Ovary (tissue), 9 donors: Measurements from ENCODE around the gene ST6GALNAC3. TPM values are rescaled to one million over a fixed set of nuclear protein-coding genes. Genes with fewer than 3 reads are reported as not detected.

Experiments used
- DNase-seq, 5 donors: peaks; one replicate each; pipeline ENCODE4 v3.0.0-alpha.2; 2019 to 2020
- H3K27ac ChIP-seq, 2 donors: fragments of 200-600 bp; one replicate each; pipeline versions ENCODE4 v1.5.1 to v1.8.0; 2019 to 2022
- H3K27me3 ChIP-seq: fragments of 200-600 bp; one replicate; pipeline ENCODE4 v1.8.0; 2022
- H3K36me3 ChIP-seq: fragments of 200-600 bp; sonication (generic); one replicate; pipeline ENCODE4 v1.5.1; 2019
- H3K4me1 ChIP-seq: one replicate; pipeline ENCODE4 v1.8.1; 2013; ENCODE audit warnings: mild to moderate bottlenecking, moderate library complexity; ENCODE audit not compliant: insufficient read depth
- H3K4me3 ChIP-seq: fragments of 200-600 bp; sonication (generic); one replicate; pipeline ENCODE4 v1.5.1; 2017
- H3K9me3 ChIP-seq, 2 donors: fragments of 200-600 bp in 1 of 2; sonication (generic) in 1 of 2; one replicate each; pipeline versions ENCODE4 v1.5.1 to v1.8.1; 2013 to 2019; ENCODE audit warnings: mild to moderate bottlenecking in 1 of 2, moderate library complexity in 1 of 2
- EP300 ChIP-seq: sonication (generic); formaldehyde crosslinking; IDR thresholded peaks from one replicate; pipeline ENCODE4 v1.6.1; 2017; ENCODE audit warnings: antibody characterized with exemption
- POLR2A ChIP-seq: fragments of 450-650 bp; IDR thresholded peaks from one replicate; pipeline ENCODE4 v1.6.1; 2017; ENCODE audit warnings: antibody characterized with exemption, mild to moderate bottlenecking, moderate library complexity
- WGBS, 3 donors: extraction: QIAGEN DNeasy Blood & Tissue Kit in 1 of 3; methylation state at CpG; one replicate each; pipeline versions ENCODE4 v1.1.5 to v1.1.7; 2013 to 2017; 5-methylcytosine and 5-hydroxymethylcytosine counted together
- intact Hi-C, 4 donors: fragments of 100-400 bp; cut with DNase I; formaldehyde crosslinking; loops; one replicate each; pipeline versions ENCODE4 v1.11.0 to v1.15.1; 2022 to 2023
- polyA plus RNA-seq, 2 donors: library from polyadenylated mRNA; stranded (reverse); fragments of 200-250 nt in 1 of 2; fragments of 350-450 nt in 1 of 2; fragmentation: Illumina TruSeq in 1 of 2; extraction: RNeasy Lipid Tissue Mini Kit (QIAGEN cat#74804) in 1 of 2; gene quantifications; one replicate each; pipeline ENCODE4 v1.2.3, GENCODE V29; 2013 to 2014
- total RNA-seq, 7 donors: library from RNA; depleted of rRNA in 2 of 7; stranded (reverse); fragments of >200 nt in 2 of 7; fragmentation: NEBNext Ultra II Directional in 3 of 7; extraction: Animal tissue kit (Norgen Biotek cat#: 25700) in 3 of 7; gene quantifications; one replicate each; pipeline versions ENCODE4 v1.1.0 to v1.2.4, GENCODE V29; 2016 to 2023
- TF ChIP-seq, protein P1 (sequence below), 3 donors: fragments of 450-650 bp in 2 of 3; fragments of 200-600 bp in 1 of 3; IDR thresholded peaks; one replicate each; pipeline versions ENCODE4 v1.5.1 to v1.8.0; 2016 to 2022; ENCODE audit warnings: antibody characterized with exemption in 3 of 3, mild to moderate bottlenecking in 1 of 3
- donor health status: DM: no; HTN: no; CAD: no; lungs with moderate emphysema.
- donor health status: DM: no; HTN: no; CAD: no.
- donor health status: Bipolar disorder and iron deficiency.
- donor health status: DM: yes; HTN: yes; CAD: no.
- donor health status: DM: no; HTN: no; CAD: no.
- donor health status: DM: yes; HTN: yes; CAD: no.

The ST6GALNAC3 gene
- total and polyA plus RNA-seq, 9 donors = 1.9 to 6.7 (median 4.0) TPM

DNA sequence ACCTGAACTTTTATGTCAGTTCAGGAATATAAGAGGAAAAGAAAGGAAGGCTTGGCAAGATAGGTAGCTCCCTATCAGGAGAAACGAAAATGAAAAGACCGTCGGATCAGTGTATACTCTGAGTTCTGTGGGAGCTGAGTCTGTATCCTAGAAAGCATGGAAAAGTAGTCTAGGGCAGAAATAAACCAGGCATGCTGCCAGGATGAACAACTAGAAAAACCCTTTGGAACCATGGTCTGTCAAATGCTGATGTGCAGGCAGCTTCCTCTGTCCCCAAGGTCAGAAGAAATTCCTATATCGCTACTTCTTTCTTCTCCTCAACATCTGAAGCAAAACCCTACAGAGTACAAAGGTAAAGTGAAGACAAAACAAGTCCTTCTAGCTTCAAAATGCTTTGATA is 268.8 kb downstream of the ST6GALNAC3 start:
- Histone ChIP-seq H3K27me3 (no peaks in the 10 kb centered on the region), H3K4me1 (no peaks in the 10 kb centered on the region), H3K4me3 (no peak overlapping the region), H3K9me3 (no peaks in the 10 kb centered on the region), H3K36me3 (no peaks in the 10 kb centered on the region), H3K27ac (no peak overlapping the region)
- no peak for DNase-seq
- TF ChIP-seq, protein P1, sequence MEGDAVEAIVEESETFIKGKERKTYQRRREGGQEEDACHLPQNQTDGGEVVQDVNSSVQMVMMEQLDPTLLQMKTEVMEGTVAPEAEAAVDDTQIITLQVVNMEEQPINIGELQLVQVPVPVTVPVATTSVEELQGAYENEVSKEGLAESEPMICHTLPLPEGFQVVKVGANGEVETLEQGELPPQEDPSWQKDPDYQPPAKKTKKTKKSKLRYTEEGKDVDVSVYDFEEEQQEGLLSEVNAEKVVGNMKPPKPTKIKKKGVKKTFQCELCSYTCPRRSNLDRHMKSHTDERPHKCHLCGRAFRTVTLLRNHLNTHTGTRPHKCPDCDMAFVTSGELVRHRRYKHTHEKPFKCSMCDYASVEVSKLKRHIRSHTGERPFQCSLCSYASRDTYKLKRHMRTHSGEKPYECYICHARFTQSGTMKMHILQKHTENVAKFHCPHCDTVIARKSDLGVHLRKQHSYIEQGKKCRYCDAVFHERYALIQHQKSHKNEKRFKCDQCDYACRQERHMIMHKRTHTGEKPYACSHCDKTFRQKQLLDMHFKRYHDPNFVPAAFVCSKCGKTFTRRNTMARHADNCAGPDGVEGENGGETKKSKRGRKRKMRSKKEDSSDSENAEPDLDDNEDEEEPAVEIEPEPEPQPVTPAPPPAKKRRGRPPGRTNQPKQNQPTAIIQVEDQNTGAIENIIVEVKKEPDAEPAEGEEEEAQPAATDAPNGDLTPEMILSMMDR (IDR thresholded peaks at IDR 0.05) = no peak
- TF ChIP-seq EP300 (no peak), POLR2A (no peak)
- intact Hi-C loops = no loop called here
- WGBS, 3 donors = 14 to 42% (median 27%) methylated on average over 4 of the region's 4 CpGs

DNA sequence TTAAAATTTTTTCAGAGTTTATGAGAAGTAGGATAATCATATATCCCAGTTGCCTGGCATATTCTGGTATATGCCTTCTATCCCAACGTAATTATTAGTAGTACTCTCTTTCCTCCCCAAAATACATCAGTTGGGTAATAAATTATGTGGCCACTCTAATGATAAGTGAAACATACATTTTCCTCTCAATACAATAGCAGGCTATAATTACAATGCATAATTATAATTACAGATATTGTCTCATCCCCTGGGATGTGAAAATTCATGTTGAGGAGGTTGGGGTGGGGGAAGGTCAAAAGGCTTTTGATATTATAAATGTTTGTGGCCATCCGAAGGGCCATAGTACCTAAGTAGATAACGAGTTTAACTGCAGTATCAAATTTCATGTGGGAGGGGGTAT is 277.1 kb downstream of the ST6GALNAC3 start:
- Histone ChIP-seq H3K27ac (no peak overlapping the region), H3K27me3 (no peaks in the 10 kb centered on the region), H3K36me3 (no peaks in the 10 kb centered on the region), H3K9me3 (no peaks in the 10 kb centered on the region), H3K4me3 (no peak overlapping the region), H3K4me1 (no peaks in the 10 kb centered on the region)
- no peak for DNase-seq
- no peak for TF ChIP-seq EP300
- TF ChIP-seq POLR2A = no peak
- TF ChIP-seq, protein P1 (IDR thresholded peaks at IDR 0.05) = no peak
- intact Hi-C loops = no loop called here
- WGBS, 3 donors = 67 to 77% (median 71%) methylated on average over 3 of the region's 3 CpGs

DNA sequence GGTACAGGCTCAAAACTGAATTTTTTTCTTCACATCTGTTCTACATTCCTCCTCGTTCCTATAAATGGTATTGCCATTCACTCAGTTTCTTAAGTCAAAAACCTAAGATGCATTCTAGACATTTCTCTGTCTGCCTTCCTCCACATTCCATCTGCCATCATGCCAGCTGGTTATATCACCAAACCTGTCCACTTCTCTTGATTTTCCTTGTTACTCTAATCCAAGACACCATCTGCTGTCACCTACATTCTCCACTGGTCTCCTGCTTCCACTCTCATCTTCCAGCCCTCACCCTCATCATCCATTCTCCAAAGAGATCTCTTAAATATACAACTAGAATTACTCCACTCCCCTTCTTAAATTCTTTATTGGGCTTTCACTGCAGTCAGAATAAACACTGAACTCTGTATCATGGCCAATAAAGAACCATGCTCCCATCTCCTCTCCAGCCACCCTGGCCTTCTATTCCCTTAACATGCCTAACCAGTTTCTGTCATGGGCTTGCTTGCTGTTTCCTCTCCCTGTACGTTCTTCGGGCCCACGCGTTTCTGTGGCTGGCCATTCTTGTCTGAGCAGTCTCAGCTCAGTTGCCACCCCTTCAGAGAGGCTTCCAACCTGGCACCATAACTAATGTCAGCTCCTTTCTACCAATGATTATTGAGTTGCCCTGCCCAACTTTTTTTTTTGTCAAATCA is 278.3 kb downstream of the ST6GALNAC3 start:
- H3K4me1 ChIP-seq = no peaks in the 10 kb centered on the region
- H3K36me3 ChIP-seq = no peaks in the 10 kb centered on the region
- no peak for DNase-seq
- intact Hi-C loops = no loop called here
- H3K9me3 ChIP-seq = no peaks in the 10 kb centered on the region
- no peak overlapping the region for H3K27ac ChIP-seq
- 91 to 96% (median 96%) methylated on average over 5 of the region's 5 CpGs for WGBS, 3 donors
- no peak for TF ChIP-seq POLR2A
- TF ChIP-seq, protein P1 (IDR thresholded peaks at IDR 0.05) = no peak
- no peak for TF ChIP-seq EP300
- no peak overlapping the region for H3K4me3 ChIP-seq
- no peaks in the 10 kb centered on the region for H3K27me3 ChIP-seq

DNA sequence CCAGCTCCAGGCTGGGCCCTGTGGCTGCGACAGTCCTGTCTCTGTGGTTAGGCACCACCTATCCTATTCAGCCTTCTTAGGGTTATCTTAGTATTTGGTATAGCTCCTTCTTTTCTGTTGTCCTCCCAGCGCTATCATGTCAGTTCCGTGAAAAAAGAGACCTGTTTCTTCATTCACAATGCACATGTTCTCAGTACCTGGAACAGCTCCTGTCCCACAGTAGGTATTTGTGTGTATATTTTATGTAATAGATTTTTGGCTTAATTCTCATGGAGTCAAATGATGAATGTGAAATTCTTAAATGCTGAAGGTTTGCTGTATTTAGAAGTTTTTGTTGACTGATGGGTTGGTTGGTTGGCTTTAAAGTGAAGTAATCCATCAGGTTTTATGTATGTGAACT is 279.7 kb downstream of the ST6GALNAC3 start:
- TF ChIP-seq EP300 (no peak), POLR2A (no peak)
- TF ChIP-seq, protein P1 (IDR thresholded peaks at IDR 0.05) = no peak
- Histone ChIP-seq H3K4me1 (no peaks in the 10 kb centered on the region), H3K36me3 (no peaks in the 10 kb centered on the region), H3K27me3 (no peaks in the 10 kb centered on the region), H3K27ac (no peak overlapping the region), H3K4me3 (no peak overlapping the region), H3K9me3 (no peaks in the 10 kb centered on the region)
- 95% methylated on average over 3 of the region's 3 CpGs for WGBS, 3 donors
- intact Hi-C loops = no loop called here
- DNase-seq = no peak
